Tibial artery (tissue), 4 donors: ENCODE results near the gene CKLF.

ENCODE experiments used
- DNase-seq, 2 donors: peaks; one replicate each; pipeline ENCODE4 v3.0.0-alpha.2; 2019
- H3K27ac ChIP-seq, 2 donors: fragments of 200-600 bp; sonication (generic) in 1 of 2; 1 replicate in 1 of 2; 2 replicates in 1 of 2; pipeline ENCODE4 v1.5.1; 2018 to 2019; ENCODE audit warnings: mild to moderate bottlenecking in 1 of 2
- H3K27me3 ChIP-seq, 2 donors: fragments of 200-600 bp; sonication (generic) in 1 of 2; one replicate each; pipeline versions ENCODE4 v1.5.1 to v1.6.0; 2016 to 2019
- H3K36me3 ChIP-seq, 3 donors: fragments of 200-600 bp; sonication (generic) in 2 of 3; one replicate each; pipeline ENCODE4 v1.5.1; 2016 to 2019; ENCODE audit warnings: mild to moderate bottlenecking in 2 of 3
- H3K4me1 ChIP-seq, 4 donors: fragments of 200-600 bp; sonication (generic) in 2 of 4; 1 replicate in 3 of 4; 2 replicates in 1 of 4; pipeline ENCODE4 v1.5.1; 2016 to 2019
- H3K4me3 ChIP-seq, 2 donors: fragments of 200-600 bp; sonication (generic) in 1 of 2; 1 replicate in 1 of 2; 2 replicates in 1 of 2; pipeline ENCODE4 v1.5.1; 2018 to 2019; ENCODE audit warnings: mild to moderate bottlenecking in 2 of 2
- H3K9me3 ChIP-seq, 3 donors: fragments of 200-600 bp; sonication (generic) in 1 of 3; one replicate each; pipeline ENCODE4 v1.5.1; 2016 to 2019
- CTCF ChIP-seq, 2 experiments: fragments of 200-600 bp in 1 of 2; fragments of 450-650 bp in 1 of 2; IDR thresholded peaks; one replicate each; pipeline ENCODE4 v1.5.1; 2017 to 2019; ENCODE audit warnings: antibody characterized with exemption in 2 of 2, mild to moderate bottlenecking in 1 of 2, moderate library complexity in 1 of 2
- intact Hi-C: fragments of 100-400 bp; cut with DNase I; formaldehyde crosslinking; loops from one replicate; pipeline ENCODE4 v1.15.0; 2023; ENCODE audit warnings: low total_unique reads

Gene CKLF

GRCh38 chr16:66537236-66537635 is 15.1 kb upstream of the CKLF start:
- Histone ChIP-seq H3K36me3 (peaks cover 39 to 92% (median 45%) of the 10 kb centered on the region in 3 donors), H3K9me3 (no peaks in the 10 kb centered on the region), H3K27me3 (no peaks in the 10 kb centered on the region), H3K27ac (no peak overlapping the region), H3K4me1 (peaks cover 0 to 3% (median 0%) of the 10 kb centered on the region in 4 donors), H3K4me3 (no peak overlapping the region)
- no peak for TF ChIP-seq CTCF (IDR thresholded peaks at IDR 0.05)
- no peak for DNase-seq
- intact Hi-C loops, result no loop called here

GRCh38 chr16:66538910-66539309 is 13.5 kb upstream of the CKLF start:
- Histone ChIP-seq H3K27ac (no peak overlapping the region), H3K27me3 (no peaks in the 10 kb centered on the region), H3K4me1 (peaks cover 0 to 3% (median 0%) of the 10 kb centered on the region in 4 donors), H3K36me3 (peaks cover 33 to 95% (median 45%) of the 10 kb centered on the region in 3 donors), H3K9me3 (no peaks in the 10 kb centered on the region), H3K4me3 (no peak overlapping the region)
- intact Hi-C loops, result no loop called here
- DNase-seq, result no peak
- TF ChIP-seq CTCF (IDR thresholded peaks at IDR 0.05), result no peak

- H3K27ac ChIP-seq, result no peak overlapping the region
- no peak for DNase-seq
- H3K4me3 ChIP-seq, result no peak overlapping the region
- intact Hi-C loops, result loop anchor here (10.0 kb wide), 1 partner anchor 335 kb away; no protein-coding TSS in a partner anchor
- H3K36me3 ChIP-seq, result peaks cover 33 to 95% (median 45%) of the 10 kb centered on the region in 3 donors
- H3K9me3 ChIP-seq, result no peaks in the 10 kb centered on the region
- H3K27me3 ChIP-seq, result no peaks in the 10 kb centered on the region
- no peak for TF ChIP-seq CTCF (IDR thresholded peaks at IDR 0.05)
- H3K4me1 ChIP-seq, result peaks cover 0 to 3% (median 0%) of the 10 kb centered on the region in 4 donors
Measured at GRCh38 chr16:66539623-66540469, 12.5 kb upstream of the CKLF start.

- peaks cover 0 to 3% (median 0%) of the 10 kb centered on the region in 4 donors for H3K4me1 ChIP-seq
- no peak for DNase-seq
- H3K27ac ChIP-seq, result no peak overlapping the region
- intact Hi-C loops, result loop anchor here (10.0 kb wide), 1 partner anchor 333 kb away; no protein-coding TSS in a partner anchor
- no peak overlapping the region for H3K4me3 ChIP-seq
- H3K36me3 ChIP-seq, result peaks cover 17 to 85% (median 28%) of the 10 kb centered on the region in 3 donors
- no peak for TF ChIP-seq CTCF (IDR thresholded peaks at IDR 0.05)
- H3K27me3 ChIP-seq, result no peaks in the 10 kb centered on the region
- no peaks in the 10 kb centered on the region for H3K9me3 ChIP-seq
Measured at GRCh38 chr16:66541388-66542355, 10.7 kb upstream of the CKLF start.

- H3K4me3 ChIP-seq, result no peak overlapping the region
- no peaks in the 10 kb centered on the region for H3K27me3 ChIP-seq
- no peak overlapping the region for H3K27ac ChIP-seq
- peaks cover 10 to 85% (median 21%) of the 10 kb centered on the region in 3 donors for H3K36me3 ChIP-seq
- DNase-seq, result no peak
- no peak for TF ChIP-seq CTCF (IDR thresholded peaks at IDR 0.05)
- intact Hi-C loops, result loop anchor here (10.0 kb wide), 1 partner anchor 332 kb away; no protein-coding TSS in a partner anchor
- H3K9me3 ChIP-seq, result no peaks in the 10 kb centered on the region
- H3K4me1 ChIP-seq, result peaks cover 0 to 6% (median under 1%) of the 10 kb centered on the region in 4 donors
Measured at GRCh38 chr16:66542396-66542795, 10.0 kb upstream of the CKLF start.
